Stimulated activated CD8-positive, alpha-beta memory T cell treated with anti-CD3 and anti-CD28 coated beads, Interleukin-4, amount 100 ng/mL, for 4 hours (primary cell): ENCODE results near the gene WDR72.
"Not testable (repeated sequence)": the region's sequence is repeated elsewhere in the genome, so short reads cannot be mapped to it uniquely, and the experiment has no call there.

Experiments used
- DNase-seq, 2 donors: peaks; one replicate each; pipeline ENCODE4 v3.0.0-alpha.2; 2020; ENCODE audit warnings: low read depth in 2 of 2, low spot score in 1 of 2

WDR72 gene

GRCh38 chr15:53709821-53710220 is 49.6 kb downstream of the WDR72 start:
- no peak for DNase-seq

GRCh38 chr15:53695365-53695764 is 64.1 kb downstream of the WDR72 start:
- no peak for DNase-seq

GRCh38 chr15:53694476-53694874 is 65.0 kb downstream of the WDR72 start:
- no peak for DNase-seq

- no peak for DNase-seq
These were observed 65.6 kb downstream of the WDR72 start for GRCh38 chr15:53693729-53694475.

- not testable (repeated sequence) for DNase-seq
These were observed 75.3 kb downstream of the WDR72 start for GRCh38 chr15:53684162-53684561.

- DNase-seq: no peak
These were observed 78.4 kb downstream of the WDR72 start for GRCh38 chr15:53681056-53681455.

- DNase-seq: no peak
These were observed 83.6 kb downstream of the WDR72 start for GRCh38 chr15:53675832-53676231.

GRCh38 chr15:53671545-53671944 is 87.9 kb downstream of the WDR72 start:
- DNase-seq: no peak

- no peak for DNase-seq
These were observed 88.8 kb downstream of the WDR72 start for GRCh38 chr15:53670701-53671100.

GRCh38 chr15:53665930-53666329 is 93.5 kb downstream of the WDR72 start:
- DNase-seq: no peak

GRCh38 chr15:53658827-53659555 is 100.5 kb downstream of the WDR72 start:
- no peak for DNase-seq

GRCh38 chr15:53658255-53658654 is 101.2 kb downstream of the WDR72 start:
- DNase-seq: no peak

GRCh38 chr15:53648934-53649333 is 110.5 kb downstream of the WDR72 start:
- DNase-seq: no peak

- no peak for DNase-seq
These were observed 114.8 kb downstream of the WDR72 start for GRCh38 chr15:53644660-53645059.

GRCh38 chr15:53634517-53635106 is 124.9 kb downstream of the WDR72 start:
- no peak for DNase-seq

- DNase-seq: no peak
These were observed 132.2 kb downstream of the WDR72 start for GRCh38 chr15:53627279-53627678.

GRCh38 chr15:53625962-53626845 is 133.3 kb downstream of the WDR72 start:
- DNase-seq: no peak

GRCh38 chr15:53625260-53625659 is 134.2 kb downstream of the WDR72 start:
- DNase-seq: no peak

- no peak for DNase-seq
These were observed 141.0 kb downstream of the WDR72 start for GRCh38 chr15:53618461-53618860.

GRCh38 chr15:53611145-53611920 is 148.1 kb downstream of the WDR72 start:
- DNase-seq: no peak
